ENCODE results near the gene KLHL14. TPM values are rescaled to one million over a fixed set of nuclear protein-coding genes. Genes with fewer than 3 reads are reported as not detected.
A peak's percentile ranks its signal among the peaks of the same experiment; 100 is the strongest.

The KLHL14 gene
- total RNA-seq: 1 to 10 TPM in 1 of 4 donors, under 1 TPM in 3; 0.27 to 1.2 (median 0.33) TPM

GRCh38 chr18:32772581-32773381 lies at the start of gene KLHL14:
Gene KLHL14 (minus strand): TSS chr18:32773023. CDS start chr18:32770591, 2,432 bp downstream.
- TF ChIP-seq POLR2AphosphoS5 (IDR thresholded peaks at IDR 0.05) (no peak), POLR2A (IDR thresholded peaks at IDR 0.05) (no peak), EP300 (IDR thresholded peaks at IDR 0.05) (no peak)
- TF ChIP-seq, protein P1, sequence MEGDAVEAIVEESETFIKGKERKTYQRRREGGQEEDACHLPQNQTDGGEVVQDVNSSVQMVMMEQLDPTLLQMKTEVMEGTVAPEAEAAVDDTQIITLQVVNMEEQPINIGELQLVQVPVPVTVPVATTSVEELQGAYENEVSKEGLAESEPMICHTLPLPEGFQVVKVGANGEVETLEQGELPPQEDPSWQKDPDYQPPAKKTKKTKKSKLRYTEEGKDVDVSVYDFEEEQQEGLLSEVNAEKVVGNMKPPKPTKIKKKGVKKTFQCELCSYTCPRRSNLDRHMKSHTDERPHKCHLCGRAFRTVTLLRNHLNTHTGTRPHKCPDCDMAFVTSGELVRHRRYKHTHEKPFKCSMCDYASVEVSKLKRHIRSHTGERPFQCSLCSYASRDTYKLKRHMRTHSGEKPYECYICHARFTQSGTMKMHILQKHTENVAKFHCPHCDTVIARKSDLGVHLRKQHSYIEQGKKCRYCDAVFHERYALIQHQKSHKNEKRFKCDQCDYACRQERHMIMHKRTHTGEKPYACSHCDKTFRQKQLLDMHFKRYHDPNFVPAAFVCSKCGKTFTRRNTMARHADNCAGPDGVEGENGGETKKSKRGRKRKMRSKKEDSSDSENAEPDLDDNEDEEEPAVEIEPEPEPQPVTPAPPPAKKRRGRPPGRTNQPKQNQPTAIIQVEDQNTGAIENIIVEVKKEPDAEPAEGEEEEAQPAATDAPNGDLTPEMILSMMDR (IDR thresholded peaks at IDR 0.05): no peak
- peaks cover 0 to 40% (median 14%) of the 10 kb centered on the region in 3 donors for H3K4me1 ChIP-seq
- WGBS, 2 donors (ENCODE audit: low coverage in 1 of 2): 32 to 33% methylated on average over 16 to 17 of the region's 17 CpGs
- H3K27ac ChIP-seq: no peak within 1 kb of the TSS
- H3K4me3 ChIP-seq: peak within 1 kb of the TSS; percentile 15 to 52
- H3K9me3 ChIP-seq: no peaks in the 10 kb centered on the region
- peaks cover 51% of the 10 kb centered on the region for H3K27me3 ChIP-seq
- no peak for ATAC-seq
- no peaks in the 10 kb centered on the region for H3K36me3 ChIP-seq

DNA sequence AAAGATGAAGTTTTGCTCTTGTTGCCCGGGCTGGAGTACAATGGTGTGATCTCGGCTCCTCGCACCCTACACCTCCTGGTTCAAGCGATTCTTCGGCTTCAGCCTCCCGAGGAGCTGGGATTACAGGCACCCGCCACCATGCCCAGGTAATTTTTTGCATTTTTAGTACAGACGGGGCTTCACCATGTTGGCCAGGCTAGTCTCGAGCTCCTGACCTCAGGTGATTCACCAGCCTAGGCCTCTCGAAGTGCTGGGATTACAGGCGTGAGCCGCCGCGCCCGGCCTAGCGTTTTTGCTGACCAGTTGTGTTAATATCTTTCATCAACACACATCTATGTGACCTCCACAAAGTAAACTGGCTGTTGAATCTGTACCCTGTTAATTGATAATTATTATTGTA lies 49.4 kb upstream of the KLHL14 start:
- TF ChIP-seq POLR2A (IDR thresholded peaks at IDR 0.05): no peak
- TF ChIP-seq, protein P1 (IDR thresholded peaks at IDR 0.05): no peak
- no peak for TF ChIP-seq POLR2AphosphoS5 (IDR thresholded peaks at IDR 0.05)
- TF ChIP-seq EP300 (IDR thresholded peaks at IDR 0.05): no peak
- Histone ChIP-seq H3K27ac (no peak overlapping the region), H3K36me3 (no peaks in the 10 kb centered on the region), H3K4me1 (no peaks in the 10 kb centered on the region), H3K27me3 (no peaks in the 10 kb centered on the region), H3K4me3 (no peak overlapping the region), H3K9me3 (no peaks in the 10 kb centered on the region)
- 60 to 86% methylated on average over 1 to 16 of the region's 16 CpGs for WGBS, 2 donors (ENCODE audit: low coverage in 1 of 2)
- no peak for ATAC-seq

DNA sequence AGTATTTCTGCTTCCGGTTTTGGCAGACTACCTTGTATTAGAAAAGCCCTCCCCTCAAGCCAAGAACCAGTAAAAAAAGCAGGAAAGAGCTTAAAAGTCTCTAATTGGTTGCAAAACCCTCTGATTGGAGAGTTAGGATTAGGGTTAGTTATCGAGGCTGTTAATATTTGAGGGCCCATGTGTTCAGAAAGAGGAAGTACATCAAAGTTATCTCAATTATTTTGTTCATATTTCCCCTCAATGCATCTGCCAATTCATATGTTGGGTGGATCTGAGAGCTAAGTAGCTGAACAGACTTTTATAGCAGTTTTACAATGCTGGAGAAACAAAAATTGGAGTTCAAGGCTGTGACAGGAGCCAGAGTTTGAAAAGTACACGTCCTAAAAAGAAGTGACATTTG lies 43.1 kb upstream of the KLHL14 start:
- ATAC-seq: no peak
- Histone ChIP-seq H3K36me3 (no peaks in the 10 kb centered on the region), H3K9me3 (no peaks in the 10 kb centered on the region), H3K27me3 (peaks cover 8% of the 10 kb centered on the region), H3K27ac (no peak overlapping the region), H3K4me3 (no peak overlapping the region), H3K4me1 (no peaks in the 10 kb centered on the region)
- TF ChIP-seq POLR2A (IDR thresholded peaks at IDR 0.05) (no peak), EP300 (IDR thresholded peaks at IDR 0.05) (no peak), POLR2AphosphoS5 (IDR thresholded peaks at IDR 0.05) (no peak)
- TF ChIP-seq, protein P1 (IDR thresholded peaks at IDR 0.05): no peak
- 46 to 78% methylated on average over 3 of the region's 3 CpGs for WGBS, 2 donors (ENCODE audit: low coverage in 1 of 2)

GRCh38 chr18:32812342-32812741 lies 39.5 kb upstream of the KLHL14 start:
- TF ChIP-seq, protein P1 (IDR thresholded peaks at IDR 0.05): no peak
- TF ChIP-seq POLR2AphosphoS5 (IDR thresholded peaks at IDR 0.05) (no peak), POLR2A (IDR thresholded peaks at IDR 0.05) (no peak)

GRCh38 chr18:32810314-32810713 lies 37.5 kb upstream of the KLHL14 start:
- ATAC-seq: no peak
- 92 to 100% methylated on average over 1 of the region's 1 CpG for WGBS, 2 donors (ENCODE audit: low coverage in 1 of 2)
- Histone ChIP-seq H3K4me3 (no peak overlapping the region), H3K27me3 (peaks cover 8% of the 10 kb centered on the region), H3K27ac (no peak overlapping the region), H3K36me3 (no peaks in the 10 kb centered on the region), H3K9me3 (no peaks in the 10 kb centered on the region), H3K4me1 (no peaks in the 10 kb centered on the region)
- TF ChIP-seq POLR2AphosphoS5 (IDR thresholded peaks at IDR 0.05) (no peak), EP300 (IDR thresholded peaks at IDR 0.05) (no peak), POLR2A (IDR thresholded peaks at IDR 0.05) (no peak)
- TF ChIP-seq, protein P1 (IDR thresholded peaks at IDR 0.05): no peak

More at GRCh38 chr18:32812342-32812741, 39.5 kb upstream of the KLHL14 start:
- 62 to 100% methylated on average over 3 of the region's 3 CpGs for WGBS, 2 donors (ENCODE audit: low coverage in 1 of 2)
- Histone ChIP-seq H3K4me3 (no peak overlapping the region), H3K36me3 (no peaks in the 10 kb centered on the region), H3K27ac (no peak overlapping the region), H3K4me1 (no peaks in the 10 kb centered on the region), H3K27me3 (peaks cover 8% of the 10 kb centered on the region), H3K9me3 (no peaks in the 10 kb centered on the region)
- ATAC-seq: no peak
